Cardiac ventricle fibroblast (primary cell): ENCODE measurements around the gene PTPRH. TPM values are rescaled to one million over a fixed set of nuclear protein-coding genes. Genes with fewer than 3 reads are reported as not detected.

Experiments
- total RNA-seq: library from RNA; depleted of rRNA; stranded (reverse); fragments of >200 nt; gene quantifications from 2 replicates; pipeline ENCODE4 v1.2.3, GENCODE V29; 2015

Gene PTPRH, protein sequence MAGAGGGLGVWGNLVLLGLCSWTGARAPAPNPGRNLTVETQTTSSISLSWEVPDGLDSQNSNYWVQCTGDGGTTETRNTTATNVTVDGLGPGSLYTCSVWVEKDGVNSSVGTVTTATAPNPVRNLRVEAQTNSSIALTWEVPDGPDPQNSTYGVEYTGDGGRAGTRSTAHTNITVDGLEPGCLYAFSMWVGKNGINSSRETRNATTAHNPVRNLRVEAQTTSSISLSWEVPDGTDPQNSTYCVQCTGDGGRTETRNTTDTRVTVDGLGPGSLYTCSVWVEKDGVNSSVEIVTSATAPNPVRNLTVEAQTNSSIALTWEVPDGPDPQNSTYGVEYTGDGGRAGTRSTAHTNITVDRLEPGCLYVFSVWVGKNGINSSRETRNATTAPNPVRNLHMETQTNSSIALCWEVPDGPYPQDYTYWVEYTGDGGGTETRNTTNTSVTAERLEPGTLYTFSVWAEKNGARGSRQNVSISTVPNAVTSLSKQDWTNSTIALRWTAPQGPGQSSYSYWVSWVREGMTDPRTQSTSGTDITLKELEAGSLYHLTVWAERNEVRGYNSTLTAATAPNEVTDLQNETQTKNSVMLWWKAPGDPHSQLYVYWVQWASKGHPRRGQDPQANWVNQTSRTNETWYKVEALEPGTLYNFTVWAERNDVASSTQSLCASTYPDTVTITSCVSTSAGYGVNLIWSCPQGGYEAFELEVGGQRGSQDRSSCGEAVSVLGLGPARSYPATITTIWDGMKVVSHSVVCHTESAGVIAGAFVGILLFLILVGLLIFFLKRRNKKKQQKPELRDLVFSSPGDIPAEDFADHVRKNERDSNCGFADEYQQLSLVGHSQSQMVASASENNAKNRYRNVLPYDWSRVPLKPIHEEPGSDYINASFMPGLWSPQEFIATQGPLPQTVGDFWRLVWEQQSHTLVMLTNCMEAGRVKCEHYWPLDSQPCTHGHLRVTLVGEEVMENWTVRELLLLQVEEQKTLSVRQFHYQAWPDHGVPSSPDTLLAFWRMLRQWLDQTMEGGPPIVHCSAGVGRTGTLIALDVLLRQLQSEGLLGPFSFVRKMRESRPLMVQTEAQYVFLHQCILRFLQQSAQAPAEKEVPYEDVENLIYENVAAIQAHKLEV
- total RNA-seq, result 1.8 and 5.5 TPM in 2 replicates

DNA sequence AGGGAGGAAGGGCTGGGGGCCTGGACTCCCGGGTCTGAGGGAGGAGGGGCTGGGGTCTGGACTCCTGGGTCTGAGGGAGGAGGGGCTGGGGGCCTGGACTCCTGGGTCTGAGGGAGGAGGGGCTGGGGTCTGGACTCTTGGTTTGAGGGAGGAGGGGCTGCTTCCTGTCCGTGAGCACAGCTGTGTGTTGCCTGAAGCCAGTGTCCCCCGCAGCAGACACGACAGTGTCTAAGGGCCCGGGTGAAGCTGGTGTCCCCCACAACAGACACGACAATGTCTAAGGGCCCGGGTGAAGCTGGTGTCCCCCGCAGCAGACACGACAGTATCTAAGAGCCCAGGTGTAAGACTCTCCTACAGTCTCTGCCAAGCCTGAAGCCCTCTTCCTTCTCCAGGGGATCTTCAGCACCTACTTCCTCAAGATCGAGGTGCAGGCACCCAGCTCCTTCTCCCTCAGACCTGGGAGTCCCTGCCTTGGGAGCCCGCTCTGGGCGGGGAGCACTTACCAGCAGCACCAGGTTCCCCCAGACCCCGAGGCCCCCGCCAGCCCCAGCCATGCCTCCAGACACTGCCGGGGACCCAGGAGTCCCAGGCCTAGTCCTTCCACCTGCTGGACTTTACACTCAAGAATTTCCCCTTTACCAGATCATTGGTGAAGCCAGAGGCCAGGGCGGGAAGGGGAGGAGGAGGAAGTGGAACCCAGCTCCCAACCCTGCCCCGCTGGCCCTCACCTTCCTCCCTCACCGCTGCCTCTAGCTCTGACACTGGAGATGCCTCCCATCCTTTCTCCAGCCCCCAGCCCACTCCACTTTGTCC lies at the start of gene PTPRH:
Gene PTPRH, minus strand, starts transcription at position 622 of the 813 bp plus-strand sequence. Its CDS starts 68 bp downstream, at position 554.

DNA sequence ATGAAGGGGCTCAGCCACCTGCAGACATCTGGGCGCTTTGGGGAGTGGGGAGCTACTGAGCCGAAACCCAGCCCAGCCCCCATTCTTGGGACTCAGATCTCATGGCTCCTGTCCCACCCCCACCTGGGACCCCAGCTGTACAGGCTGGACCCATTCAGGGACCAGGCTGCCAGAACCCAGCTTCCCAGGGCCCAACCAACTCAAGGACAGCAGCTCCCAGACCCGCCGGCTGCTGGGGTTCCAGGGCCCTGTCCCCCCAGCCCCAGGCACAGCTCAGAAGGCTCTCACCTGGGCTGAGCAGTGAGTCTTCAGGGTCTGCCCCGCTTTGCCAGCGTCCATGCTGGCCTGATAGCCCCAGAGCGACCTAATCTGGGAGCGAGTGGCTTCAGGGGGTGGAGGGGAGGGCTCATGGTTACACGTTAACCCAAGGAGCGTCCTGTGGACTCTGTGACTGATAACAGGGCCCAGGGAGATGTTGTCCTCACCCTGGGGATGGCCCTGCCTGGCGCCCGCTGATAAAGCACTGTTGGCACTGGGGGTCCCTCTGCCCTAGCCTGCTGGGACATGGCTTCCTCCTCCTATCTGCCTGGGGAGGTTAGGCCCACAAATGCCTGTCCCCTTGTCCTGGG lies 19.2 kb upstream of the PTPRH start, which contains the start of gene TMEM86B:
Gene TMEM86B, minus strand, starts transcription at position 361 of the 629 bp plus-strand sequence. Its CDS starts 22 bp downstream, at position 339.

DNA sequence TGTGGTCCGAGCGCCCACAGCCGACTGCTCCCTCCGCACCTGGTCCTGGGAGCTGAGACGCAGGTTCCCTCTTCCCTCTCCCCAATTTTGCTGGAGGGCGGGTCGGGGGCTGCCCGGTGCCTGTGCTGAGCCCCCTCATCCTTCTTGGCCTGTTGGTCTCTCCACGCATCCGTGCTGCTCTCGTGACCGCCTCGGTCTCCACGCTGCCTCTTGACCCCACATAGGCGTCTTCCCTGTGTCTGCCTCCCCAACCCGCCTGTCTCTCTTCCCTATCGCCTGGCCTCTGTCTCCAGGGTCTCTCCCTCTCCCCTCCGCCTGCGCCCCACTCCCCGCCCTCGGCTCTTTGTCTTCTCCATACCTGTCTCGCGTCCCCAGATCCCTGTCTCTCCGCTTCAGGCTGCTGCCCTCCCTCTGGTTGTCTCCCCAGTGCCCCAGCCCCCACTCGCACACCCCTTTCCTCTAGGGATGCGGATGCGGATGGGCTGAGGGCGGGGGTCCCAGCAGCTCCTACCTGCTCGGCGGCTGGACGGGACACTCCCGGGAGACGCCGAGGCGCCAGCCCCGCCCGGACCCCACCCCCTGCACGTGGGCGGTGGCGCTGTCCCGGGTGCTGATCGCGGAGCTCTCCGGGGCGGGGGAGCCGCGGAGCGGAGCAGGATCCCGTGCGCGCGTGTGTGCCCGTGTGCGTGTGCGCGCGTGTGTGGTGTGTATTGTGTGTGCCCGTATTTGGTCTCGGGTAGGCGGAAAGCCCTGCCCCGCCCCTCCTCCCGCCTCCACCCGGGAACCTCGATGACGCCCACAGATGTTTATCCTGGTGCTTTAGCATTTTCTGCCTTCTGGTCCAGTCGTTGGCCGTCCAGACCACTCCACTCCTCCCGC lies 29.5 kb downstream of the PTPRH start, which contains the start of gene SYT5:
Gene SYT5, minus strand, starts transcription at position 684 of the 879 bp plus-strand sequence. CDS start 1,248 bp downstream, outside the sequence.

DNA sequence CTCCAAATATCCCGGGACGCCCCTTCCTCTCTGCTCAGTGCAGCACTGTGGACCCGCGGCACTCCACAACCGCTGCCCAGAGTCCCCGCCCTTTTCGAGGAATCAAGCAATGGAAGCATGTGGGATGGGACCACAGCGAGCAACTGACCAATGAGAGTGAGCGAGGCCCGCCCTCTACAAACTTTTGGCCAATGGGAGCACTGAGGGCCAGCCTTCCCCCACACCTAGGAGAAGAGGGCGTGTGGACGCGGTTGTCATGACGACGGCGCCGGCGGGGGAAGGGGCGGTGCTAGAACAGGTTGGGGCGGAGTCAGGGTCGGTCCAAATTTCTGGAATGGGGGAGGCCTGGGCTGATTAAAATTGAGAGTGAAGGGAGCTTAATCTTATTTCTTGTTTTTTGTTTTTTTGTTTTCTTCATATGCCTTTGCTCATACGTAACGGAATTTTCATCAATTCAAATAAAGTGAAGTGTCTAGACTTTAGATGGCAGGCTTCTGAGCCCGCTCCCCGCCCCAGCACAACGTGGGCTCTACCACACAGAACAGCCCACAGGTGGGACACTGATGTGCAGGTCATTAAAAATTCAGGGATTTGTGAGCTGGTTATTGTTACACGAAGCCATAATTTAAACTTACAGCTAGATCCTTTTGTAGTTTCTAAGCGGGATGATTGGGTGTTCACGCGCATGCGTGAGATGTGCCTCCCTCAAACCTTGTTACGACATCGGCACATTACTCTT lies 42.6 kb downstream of the PTPRH start, which contains the start of gene DNAAF3:
Gene DNAAF3, minus strand, starts transcription at position 84 of the 739 bp plus-strand sequence. CDS start 200 bp downstream, outside the sequence.

DNA sequence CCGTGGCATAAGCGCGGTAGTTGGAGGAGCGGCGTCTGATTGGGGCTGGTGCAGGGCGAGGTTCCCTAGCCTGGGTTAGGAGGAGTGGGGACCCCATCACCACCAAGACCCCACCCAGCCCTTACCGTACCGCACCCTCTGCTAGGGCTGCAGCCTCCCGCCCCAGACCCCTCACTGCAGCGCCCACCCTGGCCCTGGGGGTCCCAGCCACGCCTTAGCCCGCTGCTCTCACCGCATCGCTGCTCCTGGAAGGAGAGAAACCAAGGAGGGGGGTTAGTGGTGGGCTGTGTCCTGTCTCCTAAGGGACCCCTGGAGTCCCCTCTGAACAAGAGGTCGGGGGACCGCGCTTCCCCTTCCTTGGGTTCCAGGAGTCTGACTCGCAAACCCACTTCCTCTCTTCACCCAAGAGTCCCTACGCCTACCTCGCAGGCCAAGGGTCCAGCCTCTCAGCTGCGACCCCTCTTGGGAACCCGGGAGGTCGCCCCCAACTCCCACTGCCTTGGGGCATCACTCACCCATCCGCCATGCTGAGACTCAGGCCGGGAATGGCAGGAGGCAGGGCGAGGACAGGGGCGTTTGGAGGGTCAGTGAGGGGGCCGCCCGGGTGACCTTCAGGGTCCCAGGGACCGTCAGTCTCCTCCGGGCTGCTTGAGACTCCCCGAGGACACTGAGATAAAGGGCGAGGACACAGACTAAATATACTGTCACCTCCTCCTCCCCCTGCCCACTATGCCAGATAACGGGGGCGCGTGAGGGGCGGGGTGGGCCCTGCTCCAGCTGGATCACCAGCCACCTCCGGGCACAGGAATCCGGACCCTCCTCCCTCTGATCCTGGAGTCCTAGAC lies 52.0 kb downstream of the PTPRH start, which contains the start of gene TNNI3:
Gene TNNI3, minus strand, starts transcription at position 669 of the 845 bp plus-strand sequence. Its CDS starts 143 bp downstream, at position 526.

DNA sequence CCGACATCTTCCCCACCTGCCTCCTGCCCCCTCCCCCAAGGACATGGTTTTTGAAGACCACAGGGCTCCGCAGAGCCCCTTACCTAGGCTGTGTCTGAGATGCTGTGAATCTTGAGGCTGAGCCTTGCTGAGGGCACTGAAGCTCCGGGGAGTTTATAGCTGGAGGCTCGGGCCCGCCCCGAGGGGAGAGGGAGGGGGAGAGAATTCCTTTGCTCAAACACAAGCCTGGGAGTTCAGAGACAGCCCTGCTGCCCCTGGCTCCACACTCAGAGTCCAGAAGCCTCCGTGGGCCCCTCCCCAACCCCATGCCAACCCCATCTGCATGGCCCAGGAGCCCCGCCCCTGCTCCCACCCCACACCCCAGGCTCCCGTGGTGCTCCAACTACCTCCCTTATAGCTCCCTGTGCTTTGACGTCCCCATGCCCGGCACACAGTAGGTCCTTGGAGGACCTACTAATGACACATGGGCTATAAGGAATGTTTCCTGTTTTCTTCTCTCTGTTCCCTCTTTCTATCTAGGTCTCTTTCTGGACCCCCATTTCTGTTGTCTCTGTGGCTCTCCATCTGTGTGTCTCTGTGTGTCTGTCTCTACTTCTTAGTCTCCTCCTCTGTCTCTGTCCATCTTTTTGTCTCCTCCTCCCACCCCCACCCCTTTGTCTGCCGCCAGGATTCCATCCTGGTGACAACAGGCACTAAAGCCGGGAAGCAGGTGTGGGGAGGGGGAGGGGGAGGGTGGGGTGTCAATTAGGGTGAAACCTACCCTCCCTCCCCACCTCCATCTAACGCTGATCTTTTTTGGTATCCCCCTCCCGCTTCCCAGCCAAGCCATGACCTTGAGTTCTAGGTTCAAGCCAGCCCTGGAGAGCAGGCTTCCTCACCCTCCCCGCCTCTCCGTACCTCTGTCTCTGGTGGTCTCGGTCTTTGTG lies 60.0 kb downstream of the PTPRH start, which contains the start of gene TNNT1:
Gene TNNT1, minus strand, starts transcription at position 129 of the 926 bp plus-strand sequence. CDS start 2,049 bp downstream, outside the sequence.

Other genes starting within 250 kb of the PTPRH start
- gene NLRP2, start 243.1 kb downstream of the PTPRH start, total RNA-seq, result not detected in 2 replicates
- not detected in 2 replicates for gene GP6, start 171.2 kb downstream of the PTPRH start, total RNA-seq
- 6.9 and 8.1 TPM in 2 replicates for gene RDH13, start 146.4 kb downstream of the PTPRH start, total RNA-seq
- 0.34 and 1.2 TPM in 2 replicates for gene EPS8L1, start 133.6 kb downstream of the PTPRH start, total RNA-seq
- gene PPP1R12C, start 91.9 kb downstream of the PTPRH start, total RNA-seq, result 52.8 and 53.7 TPM in 2 replicates
- not detected in 2 replicates for gene TNNT1, start 60.3 kb downstream of the PTPRH start, total RNA-seq
- not detected in 2 replicates for gene TNNI3, start 51.8 kb downstream of the PTPRH start, total RNA-seq
- gene DNAAF3, start 42.9 kb downstream of the PTPRH start, total RNA-seq, result 0.34 TPM in 1 of 2 replicates, not detected in the other
- 0.25 TPM in 1 of 2 replicates, not detected in the other for gene SYT5, start 29.2 kb downstream of the PTPRH start, total RNA-seq
- 0.44 and 0.73 TPM in 2 replicates for gene TMEM86B, start 19.3 kb upstream of the PTPRH start, total RNA-seq
- 36.8 and 38.3 TPM in 2 replicates for gene PPP6R1, start 49.5 kb upstream of the PTPRH start, total RNA-seq
- 23.6 and 31.0 TPM in 2 replicates for gene HSPBP1, start 70.6 kb upstream of the PTPRH start, total RNA-seq
- 0.94 and 4.6 TPM in 2 replicates for gene BRSK1, start 74.5 kb upstream of the PTPRH start, total RNA-seq
- not detected in 2 replicates for gene TMEM150B, start 115.8 kb upstream of the PTPRH start, total RNA-seq
- gene KMT5C, start 130.4 kb upstream of the PTPRH start, total RNA-seq, result 4.2 and 8.7 TPM in 2 replicates
- gene COX6B2, start 145.2 kb upstream of the PTPRH start, total RNA-seq, result not detected in 2 replicates
- not detected in 2 replicates for gene GARIN5B, start 153.8 kb upstream of the PTPRH start, total RNA-seq
- gene IL11, start 161.0 kb upstream of the PTPRH start, total RNA-seq, result 0.15 and 0.31 TPM in 2 replicates
- not detected in 2 replicates for gene TMEM190, start 167.3 kb upstream of the PTPRH start, total RNA-seq
- 0.19 and 0.83 TPM in 2 replicates for gene TMEM238, start 174.8 kb upstream of the PTPRH start, total RNA-seq
- gene RPL28, start 176.4 kb upstream of the PTPRH start, total RNA-seq, result 656 and 731 TPM in 2 replicates
- gene UBE2S, start 198.3 kb upstream of the PTPRH start, total RNA-seq, result 22.0 and 33.7 TPM in 2 replicates
- gene SHISA7, start 233.8 kb upstream of the PTPRH start, total RNA-seq, result not detected in 2 replicates